HEK293 (cell line): ENCODE measurements around the gene TRIM7.

Source experiments
- BCL6B ChIP-seq: fragments of 450-650 bp; formaldehyde crosslinking; IDR thresholded peaks from 2 replicates; pipeline ENCODE4 v1.5.1; 2017; ENCODE audit warnings: missing biosample characterization, missing genetic modification characterization
- GFI1B ChIP-seq: fragments of 450-650 bp; formaldehyde crosslinking; IDR thresholded peaks from 2 replicates; pipeline ENCODE4 v1.5.1; 2016; ENCODE audit warnings: missing biosample characterization, missing genetic modification characterization
- GLI2 ChIP-seq: fragments of 450-650 bp; formaldehyde crosslinking; IDR thresholded peaks from 2 replicates; pipeline ENCODE4; 2017; ENCODE audit warnings: missing biosample characterization, missing genetic modification characterization, low read depth, borderline replicate concordance
- HOXA7 ChIP-seq: sonication (generic); formaldehyde crosslinking; IDR thresholded peaks from 2 replicates; pipeline ENCODE4 v1.8.1; 2022; ENCODE audit warnings: missing genetic modification reagents, borderline replicate concordance
- KLF10 ChIP-seq: fragments of 450-650 bp; IDR thresholded peaks from 2 replicates; pipeline ENCODE4 v1.5.1; 2018; ENCODE audit warnings: missing biosample characterization, mild to moderate bottlenecking, missing genetic modification characterization
- KLF7 ChIP-seq: fragments of 450-650 bp; formaldehyde crosslinking; IDR thresholded peaks from 2 replicates; pipeline ENCODE4 v1.5.1; 2016; ENCODE audit warnings: missing biosample characterization, missing genetic modification characterization, borderline replicate concordance
- REST ChIP-seq: fragments of 450-650 bp; formaldehyde crosslinking; IDR thresholded peaks from 2 replicates; pipeline ENCODE4 v1.5.1; 2016; ENCODE audit warnings: missing biosample characterization, missing genetic modification characterization
- ZBTB1 ChIP-seq: fragments of 450-650 bp; formaldehyde crosslinking; IDR thresholded peaks from 2 replicates; pipeline ENCODE4 v1.5.1; 2016; ENCODE audit warnings: missing biosample characterization, missing genetic modification characterization
- ZBTB20 ChIP-seq: fragments of 450-650 bp; formaldehyde crosslinking; IDR thresholded peaks from 2 replicates; pipeline ENCODE4 v1.5.1; 2016; ENCODE audit warnings: missing biosample characterization, missing genetic modification characterization
- ZFHX2 ChIP-seq: fragments of 450-650 bp; formaldehyde crosslinking; conservative IDR thresholded peaks from 2 replicates; pipeline ENCODE4 v1.5.1; 2016; ENCODE audit warnings: missing biosample characterization, missing genetic modification characterization
- ZIC2 ChIP-seq: fragments of 450-650 bp; formaldehyde crosslinking; IDR thresholded peaks from 2 replicates; pipeline ENCODE4 v1.5.1; 2016; ENCODE audit warnings: missing biosample characterization, missing genetic modification characterization
- ZNF146 ChIP-seq: fragments of 450-650 bp; formaldehyde crosslinking; IDR thresholded peaks from 2 replicates; pipeline ENCODE4 v1.5.1; 2016; ENCODE audit warnings: missing biosample characterization, missing genetic modification characterization
- ZNF174 ChIP-seq: fragments of 450-650 bp; formaldehyde crosslinking; IDR thresholded peaks from 2 replicates; pipeline ENCODE4 v1.5.0; 2017; ENCODE audit warnings: missing biosample characterization, mild to moderate bottlenecking, missing genetic modification characterization
- ZNF211 ChIP-seq: fragments of 450-650 bp; formaldehyde crosslinking; IDR thresholded peaks from 2 replicates; pipeline ENCODE4 v1.5.1; 2016; ENCODE audit warnings: low read depth, missing biosample characterization, missing genetic modification characterization
- ZNF223 ChIP-seq: fragments of 450-650 bp; formaldehyde crosslinking; IDR thresholded peaks from 2 replicates; pipeline ENCODE4 v1.5.1; 2016; ENCODE audit warnings: missing biosample characterization, missing genetic modification characterization
- ZNF239 ChIP-seq: fragments of 450-650 bp; formaldehyde crosslinking; IDR thresholded peaks from 2 replicates; pipeline ENCODE4 v1.5.1; 2016; ENCODE audit warnings: missing biosample characterization, missing genetic modification characterization
- ZNF394 ChIP-seq: fragments of 450-650 bp; formaldehyde crosslinking; IDR thresholded peaks from 2 replicates; pipeline ENCODE4 v1.5.1; 2016; ENCODE audit warnings: missing biosample characterization, missing genetic modification characterization, mild to moderate bottlenecking, moderate library complexity, borderline replicate concordance
- ZNF398 ChIP-seq: fragments of 450-650 bp; formaldehyde crosslinking; IDR thresholded peaks from 2 replicates; pipeline ENCODE4 v1.5.1; 2017; ENCODE audit warnings: missing biosample characterization, missing genetic modification characterization
- ZNF48 ChIP-seq: fragments of 450-650 bp; formaldehyde crosslinking; IDR thresholded peaks from 2 replicates; pipeline ENCODE4 v1.5.1; 2016; ENCODE audit warnings: missing biosample characterization, missing genetic modification characterization
- ZNF501 ChIP-seq: fragments of 450-650 bp; formaldehyde crosslinking; IDR thresholded peaks from 2 replicates; pipeline ENCODE4 v1.5.1; 2016; ENCODE audit warnings: missing biosample characterization, missing genetic modification characterization
- ZNF558 ChIP-seq: fragments of 450-650 bp; formaldehyde crosslinking; IDR thresholded peaks from 2 replicates; pipeline ENCODE4 v1.5.1; 2016; ENCODE audit warnings: missing biosample characterization, missing genetic modification characterization
- ZNF585B ChIP-seq: fragments of 450-650 bp; formaldehyde crosslinking; IDR thresholded peaks from 2 replicates; pipeline ENCODE4 v1.5.1; 2016; ENCODE audit warnings: missing biosample characterization, missing genetic modification characterization
- ZNF596 ChIP-seq: fragments of 450-650 bp; IDR thresholded peaks from 2 replicates; pipeline ENCODE4 v1.5.0; 2018; ENCODE audit warnings: missing biosample characterization, mild to moderate bottlenecking, missing genetic modification characterization, moderate library complexity
- ZNF660 ChIP-seq: fragments of 450-650 bp; IDR thresholded peaks from 2 replicates; pipeline ENCODE4 v1.5.1; 2018; ENCODE audit warnings: missing biosample characterization, mild to moderate bottlenecking, missing genetic modification characterization
- ZNF776 ChIP-seq: fragments of 450-650 bp; formaldehyde crosslinking; IDR thresholded peaks from 2 replicates; pipeline ENCODE4 v1.5.0; 2017; ENCODE audit warnings: missing biosample characterization, missing genetic modification characterization, borderline replicate concordance
- ZNF830 ChIP-seq: fragments of 450-650 bp; IDR thresholded peaks from 2 replicates; pipeline ENCODE4 v1.5.0; 2018; ENCODE audit warnings: missing biosample characterization, missing genetic modification characterization, low read depth, mild to moderate bottlenecking, moderate library complexity
- ZSCAN30 ChIP-seq: fragments of 450-650 bp; IDR thresholded peaks from 2 replicates; pipeline ENCODE4 v1.5.1; 2018; ENCODE audit warnings: missing biosample characterization, mild to moderate bottlenecking, missing genetic modification characterization, moderate library complexity
- TF ChIP-seq, protein P1 (sequence below): fragments of 450-650 bp; formaldehyde crosslinking; IDR thresholded peaks from 2 replicates; pipeline ENCODE4 v1.5.1; 2016; ENCODE audit warnings: missing biosample characterization, missing genetic modification characterization
- TF ChIP-seq, protein P2 (sequence below): fragments of 450-650 bp; formaldehyde crosslinking; IDR thresholded peaks from 2 replicates; pipeline ENCODE4 v1.5.1; 2016; ENCODE audit warnings: missing biosample characterization, missing genetic modification characterization
- TF ChIP-seq, protein P3 (sequence below): fragments of 450-650 bp; formaldehyde crosslinking; IDR thresholded peaks from 2 replicates; pipeline ENCODE4 v1.5.1; 2016; ENCODE audit warnings: missing biosample characterization, missing genetic modification characterization

TRIM7 gene

GRCh38 chr5:181223729-181224389, 18.9 kb upstream of the TRIM7 start (continued):
- no peak for TF ChIP-seq ZNF660 (tag by site-specific recombination)
- no peak for TF ChIP-seq ZNF48
- TF ChIP-seq ZNF398 (tag by site-specific recombination) = peak; percentile 87
- TF ChIP-seq, protein P1, sequence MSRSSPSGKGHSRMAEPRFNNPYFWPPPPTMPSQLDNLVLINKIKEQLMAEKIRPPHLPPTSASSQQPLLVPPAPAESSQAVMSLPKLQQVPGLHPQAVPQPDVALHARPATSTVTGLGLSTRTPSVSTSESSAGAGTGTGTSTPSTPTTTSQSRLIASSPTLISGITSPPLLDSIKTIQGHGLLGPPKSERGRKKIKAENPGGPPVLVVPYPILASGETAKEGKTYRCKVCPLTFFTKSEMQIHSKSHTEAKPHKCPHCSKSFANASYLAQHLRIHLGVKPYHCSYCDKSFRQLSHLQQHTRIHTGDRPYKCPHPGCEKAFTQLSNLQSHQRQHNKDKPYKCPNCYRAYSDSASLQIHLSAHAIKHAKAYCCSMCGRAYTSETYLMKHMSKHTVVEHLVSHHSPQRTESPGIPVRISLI = no peak
- no peak for TF ChIP-seq ZNF776
- TF ChIP-seq ZNF585B (tag by site-specific recombination) = no peak
- no peak for TF ChIP-seq ZNF558 (tag by site-specific recombination)
- no peak for TF ChIP-seq KLF7
- TF ChIP-seq ZNF596 = no peak
- TF ChIP-seq GLI2 = no peak
- TF ChIP-seq, protein P2, sequence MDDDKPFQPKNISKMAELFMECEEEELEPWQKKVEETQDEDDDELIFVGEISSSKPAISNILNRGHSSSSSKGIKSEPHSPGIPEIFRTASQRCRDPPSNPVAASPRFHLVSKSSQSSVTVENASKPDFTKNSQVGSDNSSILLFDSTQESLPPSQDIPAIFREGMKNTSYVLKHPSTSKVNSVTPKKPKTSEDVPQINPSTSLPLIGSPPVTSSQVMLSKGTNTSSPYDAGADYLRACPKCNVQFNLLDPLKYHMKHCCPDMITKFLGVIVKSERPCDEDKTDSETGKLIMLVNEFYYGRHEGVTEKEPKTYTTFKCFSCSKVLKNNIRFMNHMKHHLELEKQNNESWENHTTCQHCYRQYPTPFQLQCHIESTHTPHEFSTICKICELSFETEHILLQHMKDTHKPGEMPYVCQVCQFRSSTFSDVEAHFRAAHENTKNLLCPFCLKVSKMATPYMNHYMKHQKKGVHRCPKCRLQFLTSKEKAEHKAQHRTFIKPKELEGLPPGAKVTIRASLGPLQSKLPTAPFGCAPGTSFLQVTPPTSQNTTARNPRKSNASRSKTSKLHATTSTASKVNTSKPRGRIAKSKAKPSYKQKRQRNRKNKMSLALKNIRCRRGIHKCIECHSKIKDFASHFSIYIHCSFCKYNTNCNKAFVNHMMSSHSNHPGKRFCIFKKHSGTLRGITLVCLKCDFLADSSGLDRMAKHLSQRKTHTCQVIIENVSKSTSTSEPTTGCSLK (tag by site-specific recombination) = no peak
- no peak for TF ChIP-seq ZSCAN30 (tag by site-specific recombination)
- 0 out of 2 replicates have a peak, but pooled peaks have one; percentile 33 for TF ChIP-seq ZNF501 (tag by site-specific recombination)
- TF ChIP-seq, protein P3, sequence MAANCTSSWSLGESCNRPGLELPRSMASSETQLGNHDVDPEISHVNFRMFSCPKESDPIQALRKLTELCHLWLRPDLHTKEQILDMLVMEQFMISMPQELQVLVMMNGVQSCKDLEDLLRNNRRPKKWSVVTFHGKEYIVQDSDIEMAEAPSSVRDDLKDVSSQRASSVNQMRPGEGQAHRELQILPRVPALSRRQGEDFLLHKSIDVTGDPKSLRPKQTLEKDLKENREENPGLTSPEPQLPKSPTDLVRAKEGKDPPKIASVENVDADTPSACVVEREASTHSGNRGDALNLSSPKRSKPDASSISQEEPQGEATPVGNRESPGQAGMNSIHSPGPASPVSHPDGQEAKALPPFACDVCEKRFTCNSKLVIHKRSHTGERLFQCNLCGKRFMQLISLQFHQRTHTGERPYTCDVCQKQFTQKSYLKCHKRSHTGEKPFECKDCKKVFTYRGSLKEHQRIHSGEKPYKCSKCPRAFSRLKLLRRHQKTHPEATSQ (tag by site-specific recombination) = no peak
- TF ChIP-seq ZBTB1 (tag by site-specific recombination) = no peak
- TF ChIP-seq ZIC2 (tag by site-specific recombination) = no peak
- TF ChIP-seq ZFHX2 (tag by site-specific recombination) = peak; percentile 95
- no peak for TF ChIP-seq ZNF211
- TF ChIP-seq ZNF146 = no peak
- no peak for TF ChIP-seq ZNF174 (tag by site-specific recombination)
- TF ChIP-seq KLF10 (tag by site-specific recombination) = no peak
- no peak for TF ChIP-seq ZNF223 (tag by site-specific recombination)
- no peak for TF ChIP-seq HOXA7 (CRISPR knock-in tag)
- TF ChIP-seq ZBTB20 (tag by site-specific recombination) = no peak
- no peak for TF ChIP-seq ZNF239 (tag by site-specific recombination)
- no peak for TF ChIP-seq GFI1B (tag by site-specific recombination)
- no peak for TF ChIP-seq REST (tag by site-specific recombination)
- no peak for TF ChIP-seq BCL6B (tag by site-specific recombination)
- no peak for TF ChIP-seq ZNF830 (tag by site-specific recombination)
- no peak for TF ChIP-seq ZNF394 (tag by site-specific recombination)
